Ascending aorta (tissue), 2 donors: ENCODE measurements around the gene CABLES1. TPM values are rescaled to one million over a fixed set of nuclear protein-coding genes. Genes with fewer than 3 reads are reported as not detected.

ENCODE experiments used
- DNase-seq, 2 donors: peaks; one replicate each; pipeline ENCODE4 v3.0.0-alpha.2; 2019; ENCODE audit warnings: low spot score in 2 of 2
- H3K27ac ChIP-seq, 2 donors: fragments of 200-600 bp; sonication (generic); one replicate each; pipeline ENCODE4 v1.5.1; 2016 to 2017; ENCODE audit warnings: mild to moderate bottlenecking in 1 of 2
- H3K27me3 ChIP-seq: fragments of 200-600 bp; sonication (generic); one replicate; pipeline ENCODE4 v1.5.1; 2017
- H3K36me3 ChIP-seq, 2 donors: fragments of 200-600 bp; sonication (generic); one replicate each; pipeline ENCODE4 v1.5.1; 2016
- H3K4me1 ChIP-seq, 2 donors: fragments of 200-600 bp; sonication (generic); one replicate each; pipeline ENCODE4 v1.5.1; 2016 to 2017; ENCODE audit warnings: mild to moderate bottlenecking in 1 of 2
- H3K4me3 ChIP-seq, 2 donors: fragments of 200-600 bp; sonication (generic); one replicate each; pipeline ENCODE4 v1.5.1; 2016 to 2017; ENCODE audit warnings: mild to moderate bottlenecking in 1 of 2
- H3K9me3 ChIP-seq, 2 donors: fragments of 200-600 bp; sonication (generic); one replicate each; pipeline ENCODE4 v1.5.1; 2016
- intact Hi-C: fragments of 100-400 bp; cut with DNase I; formaldehyde crosslinking; loops from one replicate; pipeline ENCODE4 v1.15.1; 2023
- total RNA-seq: library from RNA; depleted of rRNA; stranded (reverse); fragments of >200 nt; gene quantifications from one replicate; pipeline ENCODE4 v1.1.0, GENCODE V29; 2016
- TF ChIP-seq, protein P1 (sequence below), 3 experiments: fragments of 200-600 bp in 2 of 3; fragments of 450-650 bp in 1 of 3; sonication (generic) in 2 of 3; IDR thresholded peaks; one replicate each; pipeline ENCODE4 v1.5.1; 2016 to 2019; ENCODE audit warnings: antibody characterized with exemption in 3 of 3, mild to moderate bottlenecking in 1 of 3, moderate library complexity in 1 of 3

The CABLES1 gene
- total RNA-seq, 1 donor from 2014 or later: 5.4 TPM

DNA sequence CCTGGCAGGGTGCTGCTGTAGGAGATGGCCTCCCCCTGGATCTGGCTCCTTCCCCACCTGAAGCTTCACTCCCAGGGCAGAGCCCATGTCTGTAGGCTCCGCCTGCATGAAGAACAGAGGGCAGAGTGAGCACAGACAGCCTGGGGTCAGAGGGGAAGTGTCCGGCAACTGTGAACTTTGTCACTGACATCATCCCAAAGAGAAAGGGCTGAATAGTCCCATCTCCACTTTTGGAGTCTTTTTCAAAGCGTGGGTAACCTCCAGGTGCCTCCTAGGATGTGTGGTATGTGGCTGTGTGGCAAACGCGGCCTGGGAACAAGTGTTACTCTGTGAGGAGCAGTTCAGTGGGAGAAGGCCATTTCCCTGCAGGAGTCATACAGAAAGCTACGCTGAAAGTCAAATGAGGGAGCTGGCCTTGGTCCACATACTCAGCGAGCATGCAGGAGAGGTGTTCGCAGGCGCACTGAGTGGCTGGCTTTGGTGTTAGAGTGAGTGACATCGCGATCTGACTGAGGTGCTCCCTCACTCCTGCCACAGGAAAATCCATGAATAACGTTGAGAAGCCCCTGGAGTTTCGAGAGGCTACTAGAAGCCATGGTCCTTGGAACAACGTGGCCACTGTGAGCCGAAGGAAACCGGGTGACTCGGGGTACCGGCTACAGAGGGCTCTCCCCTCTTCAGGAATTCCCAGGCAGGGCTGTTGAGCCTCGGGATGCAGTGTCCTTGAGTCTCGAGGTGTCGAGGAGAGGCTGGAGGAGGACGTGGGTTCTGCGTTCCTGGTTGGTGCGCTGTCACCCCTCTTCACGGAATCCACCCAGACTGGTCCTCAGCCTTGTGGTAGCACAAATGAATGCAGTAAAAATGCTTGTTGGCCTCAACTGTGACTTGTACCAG, 54.7 kb downstream of the CABLES1 start:
- DNase-seq: no peak
- TF ChIP-seq, protein P1, sequence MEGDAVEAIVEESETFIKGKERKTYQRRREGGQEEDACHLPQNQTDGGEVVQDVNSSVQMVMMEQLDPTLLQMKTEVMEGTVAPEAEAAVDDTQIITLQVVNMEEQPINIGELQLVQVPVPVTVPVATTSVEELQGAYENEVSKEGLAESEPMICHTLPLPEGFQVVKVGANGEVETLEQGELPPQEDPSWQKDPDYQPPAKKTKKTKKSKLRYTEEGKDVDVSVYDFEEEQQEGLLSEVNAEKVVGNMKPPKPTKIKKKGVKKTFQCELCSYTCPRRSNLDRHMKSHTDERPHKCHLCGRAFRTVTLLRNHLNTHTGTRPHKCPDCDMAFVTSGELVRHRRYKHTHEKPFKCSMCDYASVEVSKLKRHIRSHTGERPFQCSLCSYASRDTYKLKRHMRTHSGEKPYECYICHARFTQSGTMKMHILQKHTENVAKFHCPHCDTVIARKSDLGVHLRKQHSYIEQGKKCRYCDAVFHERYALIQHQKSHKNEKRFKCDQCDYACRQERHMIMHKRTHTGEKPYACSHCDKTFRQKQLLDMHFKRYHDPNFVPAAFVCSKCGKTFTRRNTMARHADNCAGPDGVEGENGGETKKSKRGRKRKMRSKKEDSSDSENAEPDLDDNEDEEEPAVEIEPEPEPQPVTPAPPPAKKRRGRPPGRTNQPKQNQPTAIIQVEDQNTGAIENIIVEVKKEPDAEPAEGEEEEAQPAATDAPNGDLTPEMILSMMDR (IDR thresholded peaks at IDR 0.05): no peak
- Histone ChIP-seq H3K9me3 (no peaks in the 10 kb centered on the region), H3K27ac (no peak overlapping the region), H3K4me3 (no peak overlapping the region), H3K27me3 (no peaks in the 10 kb centered on the region), H3K36me3 (peaks cover 0 to 16% of the 10 kb centered on the region in 2 donors), H3K4me1 (no peaks in the 10 kb centered on the region)
- intact Hi-C loops: no loop called here

DNA sequence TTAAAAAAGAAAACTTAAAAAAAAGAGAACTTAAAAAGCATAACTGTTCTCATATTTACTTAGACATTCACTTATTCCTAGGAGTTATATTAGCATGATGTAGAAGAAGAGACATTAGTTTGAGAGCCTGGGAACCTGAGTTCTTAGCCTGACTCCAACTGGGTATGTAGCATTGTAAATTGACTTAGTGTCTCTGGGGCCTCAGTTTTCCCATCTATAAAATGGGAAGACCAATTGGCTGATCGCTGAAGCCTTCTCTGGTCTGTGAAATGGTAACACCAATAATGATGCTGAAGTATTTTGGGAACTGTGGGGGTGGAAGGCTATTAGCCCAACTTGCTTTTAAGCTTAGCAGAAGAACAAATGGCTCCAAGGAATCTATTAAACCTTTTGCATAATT, 55.9 kb downstream of the CABLES1 start:
- intact Hi-C loops: no loop called here
- peaks cover 0 to 2% of the 10 kb centered on the region in 2 donors for H3K4me1 ChIP-seq
- TF ChIP-seq, protein P1 (IDR thresholded peaks at IDR 0.05): no peak
- DNase-seq: no peak
- no peak overlapping the region for H3K4me3 ChIP-seq
- peaks cover 0 to 21% of the 10 kb centered on the region in 2 donors for H3K36me3 ChIP-seq
- H3K27ac ChIP-seq: no peak overlapping the region
- H3K9me3 ChIP-seq: no peaks in the 10 kb centered on the region
- H3K27me3 ChIP-seq: no peaks in the 10 kb centered on the region

DNA sequence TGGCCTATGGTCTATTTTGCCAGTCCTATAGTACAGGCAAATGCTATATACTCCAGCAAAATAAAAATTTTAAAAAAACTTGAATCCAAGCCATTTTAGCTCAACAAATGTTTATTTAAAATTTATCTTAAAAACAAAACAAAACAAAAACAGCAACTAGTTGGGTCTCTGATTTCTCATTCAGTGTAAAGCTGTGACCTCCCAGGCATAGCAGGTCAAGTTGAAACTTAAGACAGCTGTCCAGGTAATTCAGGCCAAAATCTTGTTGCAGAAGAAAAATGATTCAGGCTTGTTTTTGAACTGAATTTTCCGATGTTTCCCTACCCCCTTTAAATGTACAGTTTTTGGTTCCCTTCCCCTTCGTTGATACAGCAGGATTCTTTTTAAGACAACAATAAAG, 58.5 kb downstream of the CABLES1 start:
- no peaks in the 10 kb centered on the region for H3K9me3 ChIP-seq
- TF ChIP-seq, protein P1 (IDR thresholded peaks at IDR 0.05): no peak
- intact Hi-C loops: no loop called here
- H3K4me3 ChIP-seq: no peak overlapping the region
- no peak for DNase-seq
- H3K4me1 ChIP-seq: peaks cover 0 to 2% of the 10 kb centered on the region in 2 donors
- H3K27me3 ChIP-seq: no peaks in the 10 kb centered on the region
- peaks cover 0 to 36% of the 10 kb centered on the region in 2 donors for H3K36me3 ChIP-seq
- H3K27ac ChIP-seq: no peak overlapping the region

DNA sequence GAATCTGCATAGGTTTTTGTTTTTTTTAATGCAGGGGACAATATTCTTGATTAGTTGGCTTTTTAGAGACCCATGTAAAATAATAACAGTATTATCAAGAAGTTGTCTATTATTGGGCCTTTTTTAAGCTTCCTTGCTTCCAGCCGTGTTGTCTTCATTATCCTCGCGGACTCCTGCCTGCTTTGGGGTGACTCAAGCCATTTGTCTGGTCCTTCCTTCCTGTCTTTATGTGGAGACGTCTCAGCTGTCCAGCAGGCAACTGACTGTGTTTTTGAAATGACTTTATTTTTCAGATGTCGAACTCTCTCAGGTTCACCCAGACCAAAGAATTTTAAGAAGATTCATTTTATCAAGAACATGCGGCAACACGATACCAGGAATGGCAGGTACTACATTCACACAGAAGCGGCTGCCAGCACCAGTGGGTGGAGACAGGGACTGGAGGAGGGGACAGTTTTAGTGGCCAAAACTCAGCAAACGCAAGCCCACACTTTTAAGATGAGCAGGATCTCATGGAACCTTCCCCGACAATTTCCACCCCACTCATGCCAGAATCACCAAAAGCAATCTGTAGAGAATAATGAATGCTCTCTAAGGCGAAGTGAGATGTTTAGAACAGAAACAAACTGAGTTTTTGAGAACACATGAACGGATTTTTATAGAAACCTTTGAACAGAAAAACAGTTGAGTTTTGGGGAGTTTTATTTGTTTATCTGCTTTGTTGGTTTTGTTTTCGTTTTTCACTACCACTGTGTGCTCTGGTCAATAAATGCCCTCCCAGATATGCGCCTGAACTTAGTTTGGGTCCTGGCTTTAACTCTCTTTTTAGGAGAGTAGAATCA, 59.1 kb downstream of the CABLES1 start:
- intact Hi-C loops: no loop called here

More for the DNA sequence above, 59.1 kb downstream of the CABLES1 start:
- Histone ChIP-seq H3K27me3 (no peaks in the 10 kb centered on the region), H3K4me3 (no peak overlapping the region), H3K4me1 (peaks cover 0 to 2% of the 10 kb centered on the region in 2 donors), H3K9me3 (no peaks in the 10 kb centered on the region), H3K27ac (no peak overlapping the region), H3K36me3 (peaks cover 0 to 30% of the 10 kb centered on the region in 2 donors)
- no peak for DNase-seq
- TF ChIP-seq, protein P1 (IDR thresholded peaks at IDR 0.05): no peak
